IPS-15b (cell line): Measurements from ENCODE around the gene COL6A2.

Experiments used
- H3K27me3 ChIP-seq: one replicate; pipeline ENCODE4 v1.6.1; 2013; ENCODE audit warnings: low read length; ENCODE audit not compliant: control insufficient read depth, insufficient read depth
- H3K36me3 ChIP-seq: one replicate; pipeline ENCODE4 v1.6.1; 2013; ENCODE audit warnings: low read length; ENCODE audit not compliant: control insufficient read depth, insufficient read depth
- H3K4me1 ChIP-seq: one replicate; pipeline ENCODE4 v1.6.1; 2013; ENCODE audit warnings: mild to moderate bottlenecking, low read length; ENCODE audit not compliant: control insufficient read depth, insufficient read depth
- H3K4me3 ChIP-seq: one replicate; pipeline ENCODE4 v1.5.1; 2013; ENCODE audit warnings: low read depth, low read length
- H3K9ac ChIP-seq: one replicate; pipeline ENCODE4 v1.6.1; 2013; ENCODE audit warnings: low read depth, mild to moderate bottlenecking, low read length
- H3K9me3 ChIP-seq: one replicate; pipeline ENCODE4 v1.6.1; 2013; ENCODE audit warnings: mild to moderate bottlenecking, low read length; ENCODE audit not compliant: control insufficient read depth, insufficient read depth

COL6A2 gene

GRCh38 chr21:46157396-46157986 is 59.6 kb downstream of the COL6A2 start:
- Histone ChIP-seq H3K9me3 (no peaks in the 10 kb centered on the region), H3K9ac (no peak overlapping the region), H3K4me3 (no peak overlapping the region), H3K4me1 (no peaks in the 10 kb centered on the region), H3K27me3 (no peaks in the 10 kb centered on the region), H3K36me3 (peaks cover 17% of the 10 kb centered on the region)

- peaks cover 17% of the 10 kb centered on the region for H3K36me3 ChIP-seq
- no peak overlapping the region for H3K4me3 ChIP-seq
- no peaks in the 10 kb centered on the region for H3K9me3 ChIP-seq
- no peaks in the 10 kb centered on the region for H3K4me1 ChIP-seq
- no peaks in the 10 kb centered on the region for H3K27me3 ChIP-seq
- no peak overlapping the region for H3K9ac ChIP-seq
Measured at GRCh38 chr21:46157987-46158451, 60.1 kb downstream of the COL6A2 start.

GRCh38 chr21:46158666-46159300 is 60.9 kb downstream of the COL6A2 start:
- no peak overlapping the region for H3K4me3 ChIP-seq
- H3K9me3 ChIP-seq = no peaks in the 10 kb centered on the region
- no peaks in the 10 kb centered on the region for H3K27me3 ChIP-seq
- H3K36me3 ChIP-seq = peaks cover 17% of the 10 kb centered on the region
- no peaks in the 10 kb centered on the region for H3K4me1 ChIP-seq
- H3K9ac ChIP-seq = no peak overlapping the region

GRCh38 chr21:46159390-46159789 is 61.5 kb downstream of the COL6A2 start:
- H3K4me3 ChIP-seq = no peak overlapping the region
- H3K9ac ChIP-seq = no peak overlapping the region
- peaks cover 19% of the 10 kb centered on the region for H3K36me3 ChIP-seq

GRCh38 chr21:46159841-46160656 is 62.1 kb downstream of the COL6A2 start:
- Histone ChIP-seq H3K9me3 (no peaks in the 10 kb centered on the region), H3K4me1 (no peaks in the 10 kb centered on the region), H3K36me3 (peaks cover 19% of the 10 kb centered on the region), H3K27me3 (no peaks in the 10 kb centered on the region), H3K9ac (no peak overlapping the region), H3K4me3 (no peak overlapping the region)

More at GRCh38 chr21:46159390-46159789, 61.5 kb downstream of the COL6A2 start:
- H3K4me1 ChIP-seq = no peaks in the 10 kb centered on the region
- H3K9me3 ChIP-seq = no peaks in the 10 kb centered on the region
- H3K27me3 ChIP-seq = no peaks in the 10 kb centered on the region

- Histone ChIP-seq H3K36me3 (peaks cover 19% of the 10 kb centered on the region), H3K9me3 (no peaks in the 10 kb centered on the region), H3K9ac (no peak overlapping the region), H3K4me1 (no peaks in the 10 kb centered on the region), H3K4me3 (no peak overlapping the region), H3K27me3 (no peaks in the 10 kb centered on the region)
Measured at GRCh38 chr21:46160657-46160906, 62.7 kb downstream of the COL6A2 start.

GRCh38 chr21:46160907-46161632 is 63.2 kb downstream of the COL6A2 start:
- Histone ChIP-seq H3K9me3 (no peaks in the 10 kb centered on the region), H3K4me1 (no peaks in the 10 kb centered on the region), H3K9ac (no peak overlapping the region), H3K36me3 (peaks cover 19% of the 10 kb centered on the region), H3K27me3 (no peaks in the 10 kb centered on the region), H3K4me3 (no peak overlapping the region)

- Histone ChIP-seq H3K4me3 (no peak overlapping the region), H3K4me1 (no peaks in the 10 kb centered on the region), H3K27me3 (no peaks in the 10 kb centered on the region), H3K36me3 (peaks cover 19% of the 10 kb centered on the region), H3K9ac (no peak overlapping the region), H3K9me3 (no peaks in the 10 kb centered on the region)
Measured at GRCh38 chr21:46161633-46162592, 64.0 kb downstream of the COL6A2 start.

GRCh38 chr21:46163380-46163779 is 65.5 kb downstream of the COL6A2 start:
- H3K36me3 ChIP-seq = peaks cover 15% of the 10 kb centered on the region
- H3K4me1 ChIP-seq = no peaks in the 10 kb centered on the region
- no peaks in the 10 kb centered on the region for H3K27me3 ChIP-seq
- no peak overlapping the region for H3K9ac ChIP-seq
- H3K9me3 ChIP-seq = no peaks in the 10 kb centered on the region
- H3K4me3 ChIP-seq = no peak overlapping the region

GRCh38 chr21:46165098-46165497 is 67.2 kb downstream of the COL6A2 start:
- Histone ChIP-seq H3K4me1 (no peaks in the 10 kb centered on the region), H3K9me3 (no peaks in the 10 kb centered on the region), H3K9ac (no peak overlapping the region), H3K27me3 (no peaks in the 10 kb centered on the region), H3K4me3 (no peak overlapping the region), H3K36me3 (peaks cover 15% of the 10 kb centered on the region)

- H3K9ac ChIP-seq = no peak overlapping the region
- no peaks in the 10 kb centered on the region for H3K27me3 ChIP-seq
- H3K4me3 ChIP-seq = no peak overlapping the region
Measured at GRCh38 chr21:46168238-46168637, 70.3 kb downstream of the COL6A2 start.

More at GRCh38 chr21:46168238-46168637, 70.3 kb downstream of the COL6A2 start:
- Histone ChIP-seq H3K36me3 (peaks cover 2% of the 10 kb centered on the region), H3K4me1 (no peaks in the 10 kb centered on the region), H3K9me3 (no peaks in the 10 kb centered on the region)
